GOT3 (cell line): ENCODE results near the gene MAST1.
"Not testable (repeated sequence)": the region's sequence is repeated elsewhere in the genome, so short reads cannot be mapped to it uniquely, and the experiment has no call there.

Experiments
- DNase-seq: peaks from one replicate; lab custom pipeline; 2025; ENCODE audit warnings: mixed read lengths; lab: John Stamatoyannopoulos, UW

Gene MAST1

DNA sequence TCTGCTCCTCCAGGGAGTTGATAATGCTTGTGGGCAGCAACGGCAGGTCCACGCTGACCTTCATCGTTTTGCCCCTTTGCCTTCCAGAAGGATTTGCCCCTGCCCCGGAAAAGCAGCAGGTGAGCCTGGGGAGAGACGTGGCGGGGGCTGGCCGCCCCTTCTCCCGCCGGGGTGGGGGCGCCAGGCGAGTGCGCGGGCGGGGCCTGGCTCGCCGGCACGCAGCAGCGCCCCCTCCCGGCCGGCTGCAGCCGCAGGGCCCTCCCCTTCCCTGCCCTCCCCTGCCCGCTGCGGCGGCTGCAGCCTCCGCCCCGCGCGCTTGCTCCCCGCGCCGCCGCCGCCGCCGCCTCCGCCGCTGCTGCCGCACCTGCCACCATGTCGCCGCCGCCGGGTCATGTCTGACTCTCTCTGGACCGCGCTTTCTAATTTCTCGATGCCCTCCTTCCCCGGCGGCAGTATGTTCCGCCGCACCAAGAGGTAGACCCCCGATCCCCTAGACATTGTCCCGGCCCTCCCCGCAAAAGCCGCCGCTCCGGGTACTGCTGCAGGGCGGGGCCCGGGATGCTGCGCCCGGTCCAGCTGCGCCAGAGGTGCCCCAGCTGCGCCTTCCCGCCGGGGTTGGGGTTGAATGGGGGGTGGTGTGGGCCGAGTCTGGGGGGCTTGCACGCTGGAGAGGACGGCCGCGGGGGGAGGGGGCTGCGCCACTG is at the start of gene MAST1:
Gene MAST1 (plus strand): TSS at position 334 of the 704 bp plus-strand sequence. CDS start 58 bp downstream, at position 392.
- no peak for DNase-seq

- no peak for DNase-seq
Observed at GRCh38 chr19:12788682-12789097, 49.6 kb upstream of the MAST1 start.

GRCh38 chr19:12789098-12789903 is 49.0 kb upstream of the MAST1 start:
- no peak for DNase-seq

GRCh38 chr19:12789904-12790619 is 48.3 kb upstream of the MAST1 start:
- peak; percentile 77 for DNase-seq

- DNase-seq, result no peak
Observed at GRCh38 chr19:12790628-12791344, 47.5 kb upstream of the MAST1 start.

- peak; percentile 96 for DNase-seq
Observed at GRCh38 chr19:12791345-12792050, 46.8 kb upstream of the MAST1 start, which contains the start of gene JUNB. Gene JUNB, plus strand, starts transcription at chr19:12791486. Its CDS starts 286 bp downstream, at chr19:12791772.

DNA sequence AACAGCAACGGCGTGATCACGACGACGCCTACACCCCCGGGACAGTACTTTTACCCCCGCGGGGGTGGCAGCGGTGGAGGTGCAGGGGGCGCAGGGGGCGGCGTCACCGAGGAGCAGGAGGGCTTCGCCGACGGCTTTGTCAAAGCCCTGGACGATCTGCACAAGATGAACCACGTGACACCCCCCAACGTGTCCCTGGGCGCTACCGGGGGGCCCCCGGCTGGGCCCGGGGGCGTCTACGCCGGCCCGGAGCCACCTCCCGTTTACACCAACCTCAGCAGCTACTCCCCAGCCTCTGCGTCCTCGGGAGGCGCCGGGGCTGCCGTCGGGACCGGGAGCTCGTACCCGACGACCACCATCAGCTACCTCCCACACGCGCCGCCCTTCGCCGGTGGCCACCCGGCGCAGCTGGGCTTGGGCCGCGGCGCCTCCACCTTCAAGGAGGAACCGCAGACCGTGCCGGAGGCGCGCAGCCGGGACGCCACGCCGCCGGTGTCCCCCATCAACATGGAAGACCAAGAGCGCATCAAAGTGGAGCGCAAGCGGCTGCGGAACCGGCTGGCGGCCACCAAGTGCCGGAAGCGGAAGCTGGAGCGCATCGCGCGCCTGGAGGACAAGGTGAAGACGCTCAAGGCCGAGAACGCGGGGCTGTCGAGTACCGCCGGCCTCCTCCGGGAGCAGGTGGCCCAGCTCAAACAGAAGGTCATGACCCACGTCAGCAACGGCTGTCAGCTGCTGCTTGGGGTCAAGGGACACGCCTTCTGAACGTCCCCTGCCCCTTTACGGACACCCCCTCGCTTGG is 46.1 kb upstream of the MAST1 start:
- DNase-seq, result no peak

- DNase-seq, result no peak
Observed at GRCh38 chr19:12792853-12793289, 45.4 kb upstream of the MAST1 start.

DNA sequence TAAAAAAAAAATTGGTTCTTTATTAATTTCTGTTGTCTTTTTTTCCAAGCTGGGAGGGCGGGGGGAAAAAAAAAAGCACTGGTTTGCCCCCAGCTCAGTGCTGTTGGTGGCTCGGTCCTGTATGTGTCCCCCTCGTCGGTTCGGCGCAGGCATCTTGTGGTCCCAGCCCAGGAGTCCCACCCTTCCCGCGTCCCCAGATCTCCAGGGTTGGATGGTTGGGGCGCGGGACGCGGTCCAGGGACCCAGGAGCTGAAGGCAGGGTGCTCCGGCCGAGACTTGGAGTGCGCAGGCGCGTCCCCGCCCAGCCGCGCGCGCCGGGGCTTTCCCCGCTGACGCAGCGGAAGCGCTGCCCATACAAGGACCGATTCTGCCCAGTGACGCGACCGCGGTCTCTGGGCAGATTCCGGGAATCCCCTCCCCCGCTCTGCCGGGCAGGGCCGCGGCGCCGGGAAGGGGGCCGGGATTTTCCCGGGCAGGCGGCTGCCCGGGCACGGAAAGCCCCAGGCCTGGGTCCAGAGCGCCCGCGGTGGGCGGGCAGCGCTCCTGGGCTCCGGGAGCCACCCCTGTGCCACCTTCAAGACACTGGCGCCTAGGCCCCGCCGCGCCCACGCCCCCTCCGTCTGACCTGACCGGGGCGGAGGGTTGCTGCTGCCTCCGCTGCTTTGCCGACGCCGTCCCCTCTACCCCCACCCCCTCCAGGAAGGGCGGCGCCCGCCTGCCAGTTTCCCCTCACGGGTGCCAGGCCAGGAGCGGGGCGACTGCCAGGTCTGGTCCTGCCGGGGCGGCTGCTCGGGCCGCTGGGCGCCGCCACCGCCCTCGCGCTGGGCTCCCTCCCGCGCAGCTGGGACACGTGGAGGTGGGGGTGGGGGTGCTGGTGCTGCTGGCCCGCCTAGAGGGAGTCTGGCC is 44.8 kb upstream of the MAST1 start:
- peak; percentile 81 for DNase-seq

- DNase-seq, result no peak
Observed at GRCh38 chr19:12794196-12794941, 43.9 kb upstream of the MAST1 start.

DNA sequence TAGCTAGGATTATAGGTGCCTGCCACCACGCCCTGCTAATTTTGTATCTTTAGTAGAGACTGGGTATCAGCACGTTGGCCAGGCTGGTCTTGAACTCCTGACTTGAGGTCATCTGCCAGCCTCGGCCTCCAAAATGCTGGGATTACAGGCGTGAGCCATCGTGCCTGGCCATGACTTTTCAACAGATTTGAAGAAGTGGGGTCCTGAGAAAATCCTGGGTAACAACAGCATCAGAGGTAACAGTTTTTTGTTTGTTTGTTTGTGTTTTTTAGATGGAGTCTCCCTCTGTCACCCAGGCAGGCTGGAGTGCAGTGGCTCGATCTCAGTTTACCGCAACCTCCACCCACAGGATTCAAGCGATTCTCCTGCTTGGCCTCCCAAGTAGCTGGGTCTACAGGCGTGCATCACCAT is 43.3 kb upstream of the MAST1 start:
- no peak for DNase-seq

DNA sequence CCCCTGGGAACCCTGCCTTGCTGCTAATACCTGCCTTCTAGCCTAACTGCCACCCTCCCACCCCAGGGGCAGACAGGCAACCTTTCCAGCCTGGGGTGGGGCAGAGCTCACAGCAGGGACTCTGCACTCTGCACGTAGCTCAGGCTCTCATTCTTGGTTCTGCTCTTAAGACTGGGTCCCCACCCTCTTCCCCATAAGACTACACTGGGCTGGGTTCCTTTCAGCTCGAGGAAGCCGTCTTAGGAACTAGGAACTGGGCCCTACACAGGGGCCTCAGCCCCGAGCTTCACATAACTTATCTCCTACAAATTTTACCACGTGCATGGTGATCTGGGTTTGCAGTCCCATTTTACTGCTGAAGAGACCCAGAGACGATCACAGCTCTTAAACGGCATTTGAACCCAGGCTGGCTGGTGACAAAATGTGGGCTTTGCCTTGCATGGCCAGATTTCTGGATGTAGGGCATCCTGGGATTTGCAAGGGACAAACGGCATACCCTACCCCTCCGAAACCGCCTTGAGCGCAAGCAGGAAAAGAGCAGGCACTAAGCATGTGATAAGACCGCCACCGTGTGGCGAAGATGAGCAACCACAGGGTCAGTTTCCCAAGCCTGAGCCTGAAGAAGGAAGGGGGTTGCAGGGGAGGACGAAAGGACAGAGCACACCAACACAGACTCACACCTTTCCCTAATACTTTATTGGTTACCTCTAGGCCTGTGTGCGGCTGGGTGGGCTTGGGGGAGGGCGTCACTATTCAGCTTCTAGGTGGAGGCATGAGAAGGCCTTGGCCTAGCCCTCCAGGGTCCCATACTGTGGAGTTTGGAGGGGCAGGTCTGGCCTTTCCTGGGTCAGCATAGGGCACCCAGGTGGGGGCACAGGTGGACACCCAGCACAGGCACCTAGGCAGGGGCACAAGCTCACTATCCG is 41.9 kb upstream of the MAST1 start:
- no peak for DNase-seq

- no peak for DNase-seq
Observed at GRCh38 chr19:12797141-12797587, 41.2 kb upstream of the MAST1 start.

DNA sequence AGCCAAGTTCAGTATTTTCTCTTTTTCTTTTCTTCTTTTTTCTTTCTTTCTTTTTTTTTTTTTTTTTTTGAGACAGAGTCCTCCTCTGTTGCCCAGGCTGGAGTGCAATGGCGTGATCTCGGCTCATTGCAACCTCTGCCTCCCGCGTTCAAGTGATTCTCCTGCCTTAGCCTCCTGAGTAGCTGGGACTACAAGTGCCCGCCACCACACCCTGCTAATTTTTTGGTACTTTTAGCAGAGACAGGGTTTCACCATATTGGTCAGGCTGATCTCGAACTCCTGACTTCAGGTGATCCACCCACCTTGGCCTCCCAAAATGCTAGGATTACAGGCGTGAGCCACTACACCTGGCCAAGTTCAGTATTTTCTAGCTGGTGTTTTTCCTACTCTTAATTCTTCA is 40.7 kb upstream of the MAST1 start:
- DNase-seq, result not testable (repeated sequence)

DNA sequence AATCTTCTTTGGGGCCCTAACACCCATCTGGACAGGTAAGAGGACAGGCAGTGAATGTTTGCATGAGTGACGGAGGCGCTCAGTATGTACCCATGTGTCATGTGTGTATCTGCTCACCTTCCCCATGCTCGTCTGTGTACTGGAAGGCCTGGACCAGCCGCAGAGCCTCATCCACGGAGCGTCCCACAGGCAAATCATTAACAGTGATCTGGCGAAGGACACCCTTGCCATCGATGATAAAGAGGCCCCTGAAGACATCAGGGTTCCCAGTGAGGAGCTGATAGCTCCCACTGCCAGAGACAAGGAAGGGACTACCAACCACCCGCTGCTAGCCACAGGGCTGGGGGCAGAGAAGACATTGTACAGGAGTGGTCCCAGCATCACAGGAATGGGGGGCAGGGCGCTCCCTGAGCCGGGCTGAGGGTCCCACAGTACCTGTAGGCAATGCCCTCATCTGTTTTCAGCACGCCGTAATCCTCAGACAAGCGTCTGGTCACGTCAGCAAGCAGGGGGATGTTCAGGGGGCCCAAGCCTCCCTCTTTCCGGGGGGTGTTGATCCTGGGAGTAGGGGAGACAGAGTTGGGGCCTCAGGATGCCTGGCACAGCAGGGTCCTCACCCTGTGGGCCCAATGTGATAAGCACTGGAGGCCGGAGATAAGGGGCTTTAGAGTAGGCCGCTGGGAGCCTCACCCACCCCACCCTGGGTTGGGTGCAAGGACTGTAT is 38.4 kb upstream of the MAST1 start:
- DNase-seq, result no peak

- no peak for DNase-seq
Observed at GRCh38 chr19:12800466-12800770, 37.9 kb upstream of the MAST1 start.
